Measurements from ENCODE around the gene SIRPA.
A peak's percentile ranks its signal among the peaks of the same experiment; 100 is the strongest.

The SIRPA gene

GRCh38 chr20:1934156-1934555 is 38.9 kb downstream of the SIRPA start:
- no peak for DNase-seq

GRCh38 chr20:1934721-1935573 is 39.7 kb downstream of the SIRPA start:
- DNase-seq, result no peak

DNA sequence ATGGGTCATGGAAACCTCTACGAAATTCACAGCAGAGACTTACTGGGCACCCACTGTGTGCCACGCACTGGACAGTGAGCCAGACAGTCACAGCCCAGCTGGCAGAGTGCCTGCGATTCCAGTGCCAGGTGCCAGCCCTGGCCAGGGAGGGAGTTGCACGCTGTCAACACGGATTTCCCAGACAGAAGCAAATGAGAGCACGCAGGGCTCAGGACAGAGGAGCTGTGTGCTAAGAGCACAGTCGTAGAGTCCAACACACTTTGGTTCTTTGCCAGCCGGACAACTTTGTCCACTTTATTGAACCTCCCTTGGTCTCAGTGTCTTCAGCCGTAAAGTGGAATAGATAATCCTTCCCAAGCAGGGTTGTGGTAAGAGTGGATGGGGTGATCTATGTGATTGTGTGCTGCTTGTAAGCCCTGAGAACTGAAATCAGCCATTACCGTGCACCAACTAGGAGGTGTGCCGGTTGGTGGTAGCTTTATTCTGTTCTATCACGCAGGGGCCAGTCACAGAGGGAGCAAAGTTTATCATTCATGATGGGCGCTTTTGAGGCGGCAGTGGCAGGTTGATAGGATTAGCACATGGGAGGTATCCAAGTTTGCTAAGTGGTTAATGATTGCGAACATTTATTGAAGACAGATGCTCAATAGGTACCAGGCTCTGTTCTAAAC is 40.6 kb downstream of the SIRPA start:
- DNase-seq, result no peak

DNA sequence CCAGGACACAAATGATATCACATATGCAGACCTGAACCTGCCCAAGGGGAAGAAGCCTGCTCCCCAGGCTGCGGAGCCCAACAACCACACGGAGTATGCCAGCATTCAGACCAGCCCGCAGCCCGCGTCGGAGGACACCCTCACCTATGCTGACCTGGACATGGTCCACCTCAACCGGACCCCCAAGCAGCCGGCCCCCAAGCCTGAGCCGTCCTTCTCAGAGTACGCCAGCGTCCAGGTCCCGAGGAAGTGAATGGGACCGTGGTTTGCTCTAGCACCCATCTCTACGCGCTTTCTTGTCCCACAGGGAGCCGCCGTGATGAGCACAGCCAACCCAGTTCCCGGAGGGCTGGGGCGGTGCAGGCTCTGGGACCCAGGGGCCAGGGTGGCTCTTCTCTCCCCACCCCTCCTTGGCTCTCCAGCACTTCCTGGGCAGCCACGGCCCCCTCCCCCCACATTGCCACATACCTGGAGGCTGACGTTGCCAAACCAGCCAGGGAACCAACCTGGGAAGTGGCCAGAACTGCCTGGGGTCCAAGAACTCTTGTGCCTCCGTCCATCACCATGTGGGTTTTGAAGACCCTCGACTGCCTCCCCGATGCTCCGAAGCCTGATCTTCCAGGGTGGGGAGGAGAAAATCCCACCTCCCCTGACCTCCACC is 42.2 kb downstream of the SIRPA start:
- no peak for DNase-seq

GRCh38 chr20:1938464-1939269 is 43.5 kb downstream of the SIRPA start:
- DNase-seq, result no peak

DNA sequence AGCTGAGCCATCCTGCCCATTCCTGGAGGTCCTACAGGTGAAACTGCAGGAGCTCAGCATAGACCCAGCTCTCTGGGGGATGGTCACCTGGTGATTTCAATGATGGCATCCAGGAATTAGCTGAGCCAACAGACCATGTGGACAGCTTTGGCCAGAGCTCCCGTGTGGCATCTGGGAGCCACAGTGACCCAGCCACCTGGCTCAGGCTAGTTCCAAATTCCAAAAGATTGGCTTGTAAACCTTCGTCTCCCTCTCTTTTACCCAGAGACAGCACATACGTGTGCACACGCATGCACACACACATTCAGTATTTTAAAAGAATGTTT is 44.0 kb downstream of the SIRPA start:
- DNase-seq, result no peak

DNA sequence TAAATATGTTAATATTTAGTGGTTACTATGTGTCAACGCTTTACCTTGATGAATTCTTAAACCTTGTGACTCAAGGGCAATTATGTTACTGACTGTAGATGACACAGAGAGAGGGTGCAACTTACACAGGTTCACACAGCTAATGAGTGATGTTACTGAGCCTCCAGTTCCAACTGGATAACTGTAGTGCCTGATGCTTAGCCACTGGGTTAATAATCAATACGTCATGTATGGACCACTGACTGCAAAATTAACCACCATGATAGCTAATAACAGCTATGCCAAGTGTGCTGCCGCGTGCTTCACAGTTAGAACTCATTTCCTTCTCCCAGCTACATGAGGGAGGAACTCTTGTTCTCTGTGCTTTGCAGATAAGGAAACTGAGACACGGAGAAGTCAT is 45.4 kb downstream of the SIRPA start:
- DNase-seq, result no peak

GRCh38 chr20:1941226-1941625 is 46.0 kb downstream of the SIRPA start:
- no peak for DNase-seq

DNA sequence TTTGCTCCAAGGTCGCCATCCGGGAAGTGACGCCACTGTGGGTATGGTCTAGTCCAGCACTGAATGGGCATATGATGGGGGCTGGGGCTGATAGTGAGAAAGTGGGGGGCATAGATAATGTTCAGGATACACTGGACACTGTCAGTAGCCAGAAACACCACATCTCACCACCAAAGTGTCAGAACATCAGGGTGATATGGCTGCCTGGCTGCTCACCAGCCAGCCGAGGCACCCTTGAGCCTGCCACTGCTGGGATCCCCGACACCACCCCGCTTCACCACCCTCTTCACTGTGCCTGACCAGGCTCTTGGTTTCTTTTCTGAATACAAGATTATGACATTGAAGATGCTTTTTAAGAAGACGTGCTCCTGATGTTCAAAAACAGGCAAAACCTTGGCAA is 46.9 kb downstream of the SIRPA start:
- no peak for DNase-seq

DNA sequence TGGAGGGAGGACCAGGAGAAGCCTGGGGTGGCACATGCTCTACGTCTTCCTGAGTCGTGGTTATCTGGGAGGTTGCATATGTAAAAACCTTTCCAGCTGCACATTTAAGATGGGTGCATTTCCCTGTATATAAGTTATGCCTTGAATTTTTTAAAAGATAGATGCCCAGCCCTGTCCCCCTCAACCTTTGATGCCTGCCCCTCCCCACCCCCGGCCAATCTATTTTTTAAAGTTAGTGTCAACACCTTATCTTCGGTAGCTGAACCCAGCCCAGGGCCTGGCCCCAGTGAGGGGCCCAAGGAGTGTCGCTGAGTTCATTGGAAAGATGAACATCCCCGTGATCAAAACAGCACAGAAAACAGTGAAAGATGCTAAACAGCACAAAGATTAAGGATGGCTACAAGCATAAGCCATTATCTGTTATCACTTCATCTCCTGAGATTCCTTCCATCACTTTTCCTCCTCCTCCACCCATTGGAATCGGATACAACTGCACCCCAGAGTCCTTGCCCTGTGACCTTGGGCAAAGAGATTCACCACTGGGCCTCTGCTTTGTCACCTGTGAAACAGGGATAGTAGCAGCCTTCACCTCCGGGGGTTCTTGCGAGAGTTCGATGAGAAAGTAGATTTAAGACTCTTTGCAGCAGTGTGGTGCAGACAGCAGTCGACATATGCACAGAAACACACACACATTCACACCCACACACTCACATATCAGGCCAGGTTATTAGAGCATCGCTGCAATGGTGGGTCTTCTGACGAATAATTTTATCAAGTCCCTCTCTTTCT is 47.5 kb downstream of the SIRPA start:
- DNase-seq, result no peak

- DNase-seq, result peak in 1 of 3 experiments; percentile 36
Observed at GRCh38 chr20:1943275-1944002, 48.2 kb downstream of the SIRPA start.

- DNase-seq, result peak in 2 of 3 experiments; percentile 76 to 94
Observed at GRCh38 chr20:1944345-1945091, 49.3 kb downstream of the SIRPA start.

GRCh38 chr20:1945134-1945618 is 50.0 kb downstream of the SIRPA start:
- no peak for DNase-seq

DNA sequence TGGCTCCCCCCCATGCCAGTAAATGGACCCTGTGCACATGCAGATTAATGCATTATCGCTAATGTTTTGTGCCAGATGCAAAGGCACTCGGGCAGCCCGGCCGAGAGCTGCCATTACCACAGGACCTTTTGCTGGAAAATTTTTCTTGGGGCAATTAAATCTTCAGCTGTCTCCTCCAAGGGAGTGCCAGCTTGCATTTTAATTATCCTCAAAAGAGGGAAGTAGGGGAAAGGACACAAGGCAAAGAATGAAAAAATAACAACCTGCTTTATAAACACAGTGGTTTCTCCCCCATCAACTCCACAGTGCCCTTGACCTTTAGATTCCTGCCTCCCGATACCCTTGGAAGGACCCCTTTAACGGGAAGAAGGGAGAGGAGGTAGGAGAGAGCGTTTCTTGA is 50.5 kb downstream of the SIRPA start:
- DNase-seq, result no peak

DNA sequence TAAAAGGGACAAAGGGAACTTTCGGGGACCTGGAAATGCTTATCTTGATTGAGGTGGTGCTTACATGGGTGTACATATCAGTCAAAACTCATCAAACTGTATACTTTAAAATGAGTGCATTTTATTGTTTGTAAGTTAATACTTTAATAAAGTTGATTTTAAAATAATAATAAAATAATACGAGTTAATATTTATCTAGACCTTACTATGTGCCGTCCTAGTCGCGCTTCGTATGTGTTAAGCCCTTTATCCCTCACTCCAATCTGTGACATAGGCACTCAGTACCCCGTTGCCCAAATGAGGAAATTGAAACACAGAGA is 51.2 kb downstream of the SIRPA start:
- DNase-seq, result no peak

- peak in 1 of 3 experiments; percentile 42 for DNase-seq
Observed at GRCh38 chr20:1946762-1947534, 51.7 kb downstream of the SIRPA start.

DNA sequence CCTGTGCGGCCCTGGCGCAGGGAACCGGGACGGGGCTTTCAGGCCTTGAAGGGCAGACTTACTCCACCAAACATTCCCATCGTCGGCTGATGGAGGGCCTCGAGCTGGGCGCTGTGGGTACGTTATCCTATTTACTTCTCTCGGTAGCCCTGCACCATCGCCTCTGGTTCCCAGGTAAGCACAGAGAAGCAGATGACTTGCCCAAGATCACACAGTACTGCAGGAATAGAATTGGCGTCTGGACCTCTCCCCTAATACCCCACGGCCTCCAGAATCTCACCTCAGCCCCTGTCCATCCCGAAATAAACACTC is 52.3 kb downstream of the SIRPA start:
- no peak for DNase-seq

DNA sequence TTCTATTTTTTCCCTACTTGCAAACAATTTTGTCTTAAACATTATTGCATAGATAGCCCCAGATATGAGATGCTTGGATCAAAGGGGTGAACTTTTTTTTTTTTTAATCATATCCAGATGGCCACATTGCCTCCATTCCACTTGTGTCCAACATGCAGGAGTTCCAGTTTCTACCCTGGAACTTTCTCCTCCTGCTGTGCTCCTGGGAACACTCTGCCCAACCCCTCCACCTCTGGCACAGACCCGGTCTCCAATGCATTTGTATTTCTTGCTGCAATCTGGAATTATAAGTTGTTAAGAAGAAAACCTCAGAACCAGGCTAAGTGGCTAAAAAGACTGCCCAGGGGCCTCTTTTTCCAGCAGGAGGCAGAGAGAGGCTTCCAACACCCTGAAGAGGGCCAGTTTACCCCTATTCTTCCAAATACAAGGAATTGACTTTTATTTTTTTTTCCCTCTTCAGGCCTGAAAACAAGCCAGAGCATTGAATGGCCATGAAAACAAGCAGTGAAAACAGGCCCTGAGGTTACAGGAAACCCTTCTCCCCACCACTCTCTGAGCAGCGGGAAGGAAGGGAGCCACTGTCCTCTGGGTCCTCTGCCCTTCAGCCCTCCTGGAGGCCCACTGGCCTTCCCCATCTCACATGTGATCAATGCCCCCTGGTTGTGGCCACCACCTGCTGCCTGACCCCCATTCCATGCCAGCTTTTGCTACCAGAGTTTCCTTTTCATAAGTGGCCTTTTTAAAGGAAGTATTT is 54.3 kb downstream of the SIRPA start:
- DNase-seq, result peak in 1 of 3 experiments; percentile 18

DNA sequence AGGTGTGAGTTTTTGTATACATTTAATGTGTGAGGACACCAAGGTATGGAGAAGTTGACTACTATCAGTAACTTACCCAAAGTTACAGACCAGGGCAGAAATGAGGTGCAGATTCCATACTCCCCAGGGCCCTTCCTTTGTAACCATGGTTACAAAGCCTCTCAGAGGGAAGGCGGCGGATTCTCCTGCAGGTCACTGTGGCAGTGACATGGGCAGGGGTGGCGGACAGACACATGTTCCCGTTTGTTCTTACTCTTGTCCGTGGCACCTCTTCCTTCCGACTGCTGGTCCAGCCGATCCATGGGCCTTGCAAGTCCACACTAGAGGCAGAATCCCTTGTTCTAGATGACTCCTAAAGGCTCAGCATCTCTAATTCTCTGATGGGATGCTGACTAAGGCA is 55.6 kb downstream of the SIRPA start:
- peak in 2 of 3 experiments; percentile 23 to 28 for DNase-seq

Measured in NCI-H1417 (cell line).